HG03064 (cell line): Measurements from ENCODE around the gene DAAM2.

Experiments
- ATAC-seq: cut with Tn5 transposase; IDR thresholded peaks from one replicate; pipeline ENCODE4 v1.9.1; 2021; ENCODE audit warnings: low read depth; ENCODE audit not compliant: unreplicated experiment

DAAM2 gene

DNA sequence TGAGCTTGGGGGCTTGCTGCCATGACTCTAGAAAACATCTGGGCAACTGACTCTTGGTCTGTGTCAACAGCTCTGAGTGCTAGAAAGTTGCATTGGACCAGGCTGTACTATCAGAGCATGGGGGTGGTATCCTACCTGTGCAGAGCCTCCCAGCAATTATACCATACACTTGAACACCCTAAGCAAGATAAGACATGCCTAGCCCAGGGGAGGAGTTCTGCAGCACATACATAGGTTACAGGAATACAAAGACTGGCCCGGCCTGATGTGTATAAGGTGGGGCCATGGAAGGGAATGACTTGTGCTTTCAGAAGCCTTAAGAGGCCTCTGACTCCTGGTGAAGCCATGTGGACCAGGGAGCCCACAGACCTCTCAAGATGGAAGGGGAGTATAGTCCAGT lies 153.4 kb downstream of the DAAM2 start:
- ATAC-seq, result no peak

DNA sequence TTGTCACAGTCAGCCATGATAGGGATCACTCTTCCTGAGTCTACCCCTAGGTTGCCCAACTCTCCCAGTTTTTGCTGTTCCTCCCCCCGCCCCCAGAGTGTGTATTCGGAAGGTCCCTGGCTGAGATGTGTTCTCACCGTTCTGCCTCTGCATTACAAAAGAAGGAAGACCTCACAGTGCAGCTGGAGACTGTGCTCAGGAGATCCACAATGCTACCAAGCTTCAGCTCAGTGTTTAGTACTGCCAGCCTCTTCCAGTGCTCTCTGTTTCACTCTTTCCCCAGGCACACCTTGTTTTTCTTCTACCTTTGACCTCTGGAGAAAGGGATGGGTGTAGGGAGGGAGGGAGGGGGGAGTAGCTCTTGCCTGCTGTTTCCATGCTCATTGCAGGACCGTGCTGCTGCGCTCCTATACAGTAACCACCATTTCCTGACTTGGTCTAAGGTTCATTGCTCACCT lies 155.5 kb downstream of the DAAM2 start:
- no peak for ATAC-seq

DNA sequence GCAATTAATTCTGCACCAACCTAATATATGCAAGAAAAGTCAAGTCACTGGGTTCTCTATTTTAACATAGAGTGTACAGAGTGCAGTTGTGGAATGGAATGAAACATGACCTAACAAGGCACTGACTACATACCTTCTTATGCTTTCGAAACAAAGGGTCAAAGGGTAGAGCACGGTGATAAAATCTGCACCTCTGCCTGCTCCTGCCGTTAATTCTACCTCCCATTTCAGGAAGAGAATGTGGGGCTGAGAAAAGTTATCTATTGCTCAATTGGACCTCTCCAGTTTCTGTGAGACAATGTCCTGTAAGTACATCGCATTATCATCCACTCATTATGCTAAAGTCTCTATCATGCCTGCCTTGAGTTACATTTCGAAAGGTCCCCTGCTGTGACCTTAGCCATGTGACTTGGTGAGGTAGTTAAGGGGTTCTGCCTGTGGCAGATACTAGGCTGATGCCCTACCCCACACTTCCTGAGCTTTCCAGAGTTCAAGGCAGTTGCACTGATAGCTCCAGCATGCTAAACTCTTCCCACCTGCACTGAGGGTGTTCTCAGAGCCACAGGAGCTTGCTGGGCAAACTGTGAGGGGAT lies 156.1 kb downstream of the DAAM2 start:
- no peak for ATAC-seq

DNA sequence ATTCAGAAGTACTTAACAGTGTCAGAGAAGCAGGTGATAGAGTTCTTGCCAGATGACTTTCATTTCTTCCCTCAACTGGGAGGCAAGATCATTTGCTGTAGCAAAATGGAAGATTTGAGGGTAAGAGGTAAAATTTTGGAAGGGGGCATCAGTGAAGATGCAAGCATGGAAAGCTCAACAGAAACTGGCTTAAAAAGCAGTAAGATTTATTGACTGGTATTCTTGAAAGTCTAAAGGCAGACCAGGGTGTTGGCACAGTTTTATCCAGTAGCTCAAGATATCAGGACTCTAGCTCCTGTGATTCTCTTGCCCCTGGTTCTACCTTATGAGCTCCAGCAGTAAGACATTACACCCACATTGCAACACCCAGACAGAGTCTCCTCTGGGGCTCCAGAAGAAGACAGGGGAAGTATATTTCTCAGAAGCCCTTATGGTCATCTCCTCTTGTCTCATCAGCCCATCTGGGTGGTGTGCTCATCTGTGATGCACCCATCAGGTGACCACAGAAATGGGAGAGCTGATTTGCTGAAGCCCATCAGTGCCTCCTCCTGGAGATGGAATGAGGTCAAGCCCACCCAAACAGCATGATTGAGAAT lies 158.0 kb downstream of the DAAM2 start:
- no peak for ATAC-seq

DNA sequence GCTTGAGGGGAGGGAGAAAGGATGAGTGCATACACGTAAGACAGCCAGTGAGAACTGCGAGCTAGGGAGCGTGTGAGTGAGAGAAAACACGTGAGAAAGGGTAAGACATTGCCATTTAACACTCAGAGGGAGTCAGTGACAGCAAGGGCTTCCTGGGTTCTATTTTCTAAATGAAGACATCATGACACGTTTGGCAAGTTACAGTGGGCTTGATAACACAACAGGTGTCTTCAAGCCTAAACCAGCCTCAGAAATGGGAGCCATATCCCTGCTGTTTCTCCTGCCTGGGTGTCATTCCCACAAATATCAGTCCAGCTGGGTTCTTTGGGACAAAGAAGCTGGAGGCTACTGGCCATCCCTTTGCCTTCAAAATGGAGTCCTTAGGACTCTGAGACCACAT lies 159.0 kb downstream of the DAAM2 start:
- ATAC-seq, result no peak

DNA sequence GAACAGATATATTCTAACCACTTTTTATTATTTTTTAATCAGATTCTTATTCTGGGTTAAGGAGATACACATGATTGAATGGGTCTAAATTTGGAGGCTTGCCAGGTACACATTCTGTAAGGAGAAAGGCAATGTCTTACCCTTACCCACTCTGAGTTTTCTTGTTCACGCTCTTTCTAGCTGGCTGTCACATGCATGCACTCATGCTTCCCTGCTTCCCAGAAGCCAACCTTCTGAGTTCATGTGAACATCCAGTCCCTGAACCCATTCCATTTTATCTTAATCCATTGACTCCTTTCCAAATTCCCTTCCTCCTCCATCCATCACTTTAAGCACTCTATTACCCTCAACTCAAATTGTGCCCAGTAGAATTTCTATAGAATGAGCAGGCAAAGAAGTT lies 159.5 kb downstream of the DAAM2 start:
- no peak for ATAC-seq

DNA sequence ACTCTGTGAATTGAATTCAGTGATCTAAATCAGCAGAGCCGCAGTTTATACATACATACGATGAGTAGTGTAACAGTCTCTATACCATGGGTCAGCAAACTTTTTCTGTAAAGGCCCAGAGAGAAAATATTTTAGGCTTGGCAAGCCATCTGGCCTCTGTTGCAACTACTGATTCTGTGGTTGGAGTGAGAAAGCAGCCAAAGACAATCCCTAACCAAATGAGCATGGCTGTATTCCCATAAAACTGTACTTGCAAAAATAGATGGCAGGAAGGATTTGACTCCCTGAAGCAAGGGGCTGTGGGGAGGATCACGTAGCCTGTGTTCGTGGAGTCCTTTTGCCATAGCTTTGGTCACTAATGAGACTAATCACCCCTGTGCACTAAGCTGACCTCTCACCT lies 160.0 kb downstream of the DAAM2 start:
- ATAC-seq, result no peak

DNA sequence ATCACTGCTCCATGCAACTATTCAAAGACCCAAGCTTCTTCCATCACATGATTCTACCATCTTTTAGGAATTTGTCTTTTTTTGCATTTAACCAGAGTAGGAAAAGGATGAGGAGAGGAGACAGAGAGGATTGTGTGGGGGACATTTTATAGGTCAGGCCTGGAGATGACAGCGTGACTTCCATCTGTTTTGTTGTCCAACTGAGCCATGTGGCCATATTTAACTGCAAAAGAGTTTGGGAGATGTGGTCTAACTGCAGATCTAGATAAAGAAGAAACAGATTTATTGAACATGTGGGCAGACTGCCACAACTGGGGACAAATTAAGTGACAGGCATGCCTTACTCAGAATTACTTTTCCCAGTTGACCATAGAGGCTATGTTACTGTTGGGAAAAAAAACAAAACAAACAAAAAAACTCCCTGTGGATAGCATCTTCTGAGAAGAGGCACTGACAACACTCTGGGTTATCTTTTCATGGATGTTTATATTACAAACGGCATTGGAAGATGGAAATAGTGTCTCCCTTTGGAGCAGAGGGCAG lies 161.0 kb downstream of the DAAM2 start:
- no peak for ATAC-seq
